Endothelial cell of umbilical vein (primary cell): ENCODE results near the gene KRTAP10-6. TPM values are rescaled to one million over a fixed set of nuclear protein-coding genes. Genes with fewer than 3 reads are reported as not detected.

Source experiments
- BruUV-seq: library from RNA; stranded (reverse); fragments of 400-500 nt; replicated peaks from 2 replicates; lab custom pipeline; 2021; lab: Mats Ljungman, UMichigan
- CTCF ChIA-PET: fragments of 300-600, 350-600 bp; sonication (Branson Sonifier 250); formaldehyde crosslinking; loops from one replicate; lab custom pipeline; 2021; ENCODE audit warnings: antibody characterized with exemption, inconsistent platforms; lab: Charles Lee
- POLR2A ChIA-PET: fragments of 300-600, 350-600 bp; sonication (Branson Sonifier 250); formaldehyde crosslinking; loops from one replicate; lab custom pipeline; 2021; ENCODE audit warnings: antibody characterized with exemption, inconsistent platforms; lab: Charles Lee
- DNase-seq: peaks from one replicate; pipeline ENCODE4 v3.0.0-alpha.2; 2011; ENCODE audit warnings: low read depth, low spot score
- FAIRE-seq: peaks from 2 replicates; lab custom pipeline; 2011; peaks lifted over from hg19 to GRCh38; lab: Jason Lieb, UNC
- H2AFZ ChIP-seq: 2 replicates; pipeline ENCODE4 v1.6.0; 2012; ENCODE audit warnings: low read depth, low read length, control low read depth, inconsistent platforms
- H3K27ac ChIP-seq: 2 replicates; pipeline ENCODE4 v1.5.1; 2011; ENCODE audit warnings: low read depth, mild to moderate bottlenecking, control low read depth, low read length, moderate library complexity; ENCODE audit not compliant: insufficient read depth
- H3K27me3 ChIP-seq, 2 experiments: 2 replicates each; pipeline versions ENCODE4 v1.6.0 to v1.6.1; 2011; ENCODE audit warnings: low read length in 2 of 2, mixed read lengths in 1 of 2; ENCODE audit not compliant: control insufficient read depth in 2 of 2, insufficient read depth in 2 of 2
- H3K36me3 ChIP-seq, 2 experiments: 2 replicates in 1 of 2; 3 replicates in 1 of 2; pipeline ENCODE4 v1.5.1; 2011; ENCODE audit warnings: low read length in 2 of 2, mild to moderate bottlenecking in 1 of 2, moderate library complexity in 1 of 2; ENCODE audit not compliant: control insufficient read depth in 2 of 2, insufficient read depth in 2 of 2; ENCODE audit errors: extremely low read depth in 1 of 2
- H3K4me1 ChIP-seq: 3 replicates; pipeline ENCODE4 v1.5.1; 2011; ENCODE audit warnings: mild to moderate bottlenecking, low read length; ENCODE audit not compliant: control insufficient read depth, insufficient read depth; ENCODE audit errors: extremely low read depth
- H3K4me2 ChIP-seq: 2 replicates; pipeline ENCODE4 v1.6.1; 2011; ENCODE audit warnings: low read length, control low read depth, mixed read lengths; ENCODE audit not compliant: insufficient read depth
- H3K4me3 ChIP-seq, 3 experiments: fragments of 200-600 bp in 1 of 3; sonication (generic), shearing (Covaris generic) in 1 of 3; replicated peaks in 1 of 3; 2 replicates each; pipeline ENCODE4 v1.5.1; 2011 to 2016; ENCODE audit warnings: control low read depth in 3 of 3, low read length in 3 of 3, mild to moderate bottlenecking in 2 of 3, inconsistent platforms in 1 of 3, low read depth in 1 of 3, moderate library complexity in 1 of 3; ENCODE audit not compliant: insufficient read depth in 1 of 3
- H3K79me2 ChIP-seq: 2 replicates; pipeline ENCODE4 v1.6.0; 2012; ENCODE audit warnings: low read length, inconsistent platforms; ENCODE audit not compliant: control insufficient read depth, insufficient read depth
- H3K9ac ChIP-seq: replicated peaks from 2 replicates; pipeline ENCODE3; 2011; ENCODE audit warnings: low read length, control low read depth; ENCODE audit not compliant: insufficient read depth; ENCODE audit errors: extremely low read depth
- H3K9me1 ChIP-seq: replicated peaks from 3 replicates; pipeline ENCODE4 v1.6.0; 2011; ENCODE audit warnings: mild to moderate bottlenecking, low read length; ENCODE audit not compliant: control insufficient read depth, insufficient read depth; ENCODE audit errors: extremely low read depth
- H3K9me3 ChIP-seq: replicated peaks from 2 replicates; pipeline ENCODE4 v1.5.1; 2012; ENCODE audit warnings: low read length, inconsistent platforms; ENCODE audit not compliant: control insufficient read depth, insufficient read depth
- H4K20me1 ChIP-seq: replicated peaks from 2 replicates; pipeline ENCODE3; 2011; ENCODE audit warnings: mild to moderate bottlenecking, low read length; ENCODE audit not compliant: control insufficient read depth, insufficient read depth; ENCODE audit errors: extremely low read depth
- EZH2 ChIP-seq: IDR thresholded peaks from 2 replicates; pipeline ENCODE4 v1.6.1; 2012; ENCODE audit warnings: borderline replicate concordance, low read depth, mild to moderate bottlenecking, moderate library complexity, low read length, inconsistent platforms; ENCODE audit not compliant: severe bottlenecking
- FOS ChIP-seq: IDR thresholded peaks from 2 replicates; pipeline ENCODE4 v1.6.1; 2011; ENCODE audit warnings: mild to moderate bottlenecking, low read length, moderate library complexity, borderline replicate concordance; ENCODE audit not compliant: insufficient read depth
- GATA2 ChIP-seq: IDR thresholded peaks from 2 replicates; pipeline ENCODE4 v1.7.0; 2011; ENCODE audit warnings: low read depth, mild to moderate bottlenecking, moderate library complexity, mixed read lengths, low read length; ENCODE audit not compliant: insufficient read length, insufficient read depth
- JUN ChIP-seq: IDR thresholded peaks from 2 replicates; pipeline ENCODE4 v1.6.1; 2011; ENCODE audit warnings: borderline replicate concordance, low read depth; ENCODE audit not compliant: insufficient read length, insufficient read depth
- MYC ChIP-seq: IDR thresholded peaks from one replicate; pipeline ENCODE4 v1.6.1; 2011; ENCODE audit warnings: mild to moderate bottlenecking, low read depth, low read length
- POLR2A ChIP-seq: IDR thresholded peaks from 2 replicates; pipeline ENCODE4 v1.6.1; 2012; ENCODE audit warnings: low read depth, mild to moderate bottlenecking, control low read depth, low read length
- POLR2AphosphoS5 ChIP-seq: IDR thresholded peaks from 2 replicates; pipeline ENCODE4 v1.6.1; 2012; ENCODE audit warnings: low read depth, mild to moderate bottlenecking, control low read depth, low read length, moderate library complexity; ENCODE audit not compliant: insufficient read depth
- dilution Hi-C: fragments of 300-500 bp; cut with MboI; formaldehyde crosslinking; loops from one replicate; pipeline ENCODE4 v1.15.0; 2019; ENCODE audit warnings: low sequenced_read_pairs; ENCODE audit not compliant: extremely low pct_ligation_motif_present
- intact Hi-C: fragments of 100-400 bp; cut with micrococcal nuclease; formaldehyde crosslinking; loops from one replicate; pipeline ENCODE4 v1.10.0; 2022
- polyA plus RNA-seq, 4 experiments: library from polyadenylated mRNA; depleted of rRNA in 3 of 4; stranded (reverse) in 3 of 4; unstranded in 1 of 4; fragments of >200 nt; gene quantifications; 2 replicates each; pipeline versions ENCODE4 v1.2.1 to v1.2.3, GENCODE V29; 2011 to 2012; ENCODE audit warnings: missing spikeins in 1 of 4
- total RNA-seq: library from RNA; stranded (reverse); gene quantifications from 2 replicates; pipeline ENCODE4 v1.2.3, GENCODE V29; 2021
- TF ChIP-seq, protein P1 (sequence below): IDR thresholded peaks from 2 replicates; pipeline ENCODE4 v1.6.1; 2011; ENCODE audit not compliant: insufficient read depth, insufficient read length
- TF ChIP-seq, protein P2 (sequence below), 2 donors: IDR thresholded peaks; 1 replicate in 1 of 2; 2 replicates in 1 of 2; pipeline ENCODE4 v1.5.1; 2011; ENCODE audit warnings: low read length in 2 of 2, mild to moderate bottlenecking in 2 of 2, moderate library complexity in 2 of 2, control low read depth in 1 of 2, inconsistent platforms in 1 of 2, low read depth in 1 of 2; ENCODE audit not compliant: insufficient read depth in 1 of 2; ENCODE audit errors: extremely low read depth in 1 of 2

Gene KRTAP10-6
- total and polyA plus RNA-seq, 2 donors (not counting 3 experiments of a cell fraction or from before 2014, with no cell fraction given), result not detected

DNA sequence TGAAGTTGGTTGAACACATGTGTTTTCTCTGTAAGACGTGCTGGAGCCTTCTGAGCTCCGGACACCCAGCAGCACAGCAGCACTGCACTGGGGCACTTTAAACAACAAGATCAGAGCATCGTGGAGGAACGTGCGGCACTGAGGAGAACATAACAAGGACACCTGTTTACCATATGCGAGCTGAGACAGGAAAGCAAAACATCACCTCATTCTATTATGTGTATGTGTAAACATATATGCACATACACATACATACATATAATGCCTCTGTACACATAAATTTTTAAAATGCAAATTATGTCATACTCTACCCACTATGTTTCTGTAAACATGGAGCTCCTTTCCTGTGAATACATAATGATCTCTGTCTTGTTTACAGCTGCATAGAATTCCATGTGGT is 3.2 kb upstream of the KRTAP10-6 start:
- POLR2A ChIA-PET, result no interaction called here
- CTCF ChIA-PET, result interaction anchor here (1.7 kb wide), 1 partner anchor 198 kb away, joined by 5 read pairs; no protein-coding TSS in a partner anchor
- BruUV-seq, result no TSS peak

DNA sequence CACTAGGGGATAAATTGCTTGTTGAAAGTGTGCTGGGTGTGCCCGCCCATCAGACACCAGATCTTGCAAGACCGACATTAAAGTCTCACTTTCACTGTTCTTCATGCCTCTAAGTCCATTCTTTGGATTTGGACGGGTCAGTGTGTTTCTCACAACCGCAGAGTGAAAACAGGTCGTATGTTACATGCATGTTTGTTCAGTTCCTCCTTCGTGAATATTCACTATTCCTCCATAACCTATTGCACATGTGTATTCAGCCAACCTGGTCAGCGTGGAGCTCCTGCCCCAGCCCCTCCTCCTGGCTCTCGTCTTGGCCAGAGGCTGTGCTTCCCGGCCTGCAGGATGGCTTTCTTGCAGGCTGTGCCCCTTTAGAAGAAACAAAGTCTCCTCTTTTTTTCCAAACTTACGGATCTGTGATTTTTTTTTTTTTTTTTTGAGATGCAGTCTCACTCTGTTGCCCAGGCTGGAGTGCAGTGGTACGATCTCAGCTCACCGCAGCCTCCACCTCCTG is 2.2 kb upstream of the KRTAP10-6 start:
- no peak for DNase-seq
- no peak overlapping the region for H3K4me3 ChIP-seq
- FAIRE-seq, result no peak
- H3K9me1 ChIP-seq, result no peaks in the 10 kb centered on the region
- H4K20me1 ChIP-seq, result no peaks in the 10 kb centered on the region
- no peak for TF ChIP-seq GATA2
- TF ChIP-seq FOS, result no peak
- TF ChIP-seq, protein P1, sequence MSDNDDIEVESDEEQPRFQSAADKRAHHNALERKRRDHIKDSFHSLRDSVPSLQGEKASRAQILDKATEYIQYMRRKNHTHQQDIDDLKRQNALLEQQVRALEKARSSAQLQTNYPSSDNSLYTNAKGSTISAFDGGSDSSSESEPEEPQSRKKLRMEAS, result no peak
- TF ChIP-seq EZH2, result no peak
- no peak for TF ChIP-seq MYC
- TF ChIP-seq POLR2AphosphoS5, result no peak
- no peak for TF ChIP-seq JUN
- TF ChIP-seq POLR2A, result no peak
- TF ChIP-seq, protein P2, sequence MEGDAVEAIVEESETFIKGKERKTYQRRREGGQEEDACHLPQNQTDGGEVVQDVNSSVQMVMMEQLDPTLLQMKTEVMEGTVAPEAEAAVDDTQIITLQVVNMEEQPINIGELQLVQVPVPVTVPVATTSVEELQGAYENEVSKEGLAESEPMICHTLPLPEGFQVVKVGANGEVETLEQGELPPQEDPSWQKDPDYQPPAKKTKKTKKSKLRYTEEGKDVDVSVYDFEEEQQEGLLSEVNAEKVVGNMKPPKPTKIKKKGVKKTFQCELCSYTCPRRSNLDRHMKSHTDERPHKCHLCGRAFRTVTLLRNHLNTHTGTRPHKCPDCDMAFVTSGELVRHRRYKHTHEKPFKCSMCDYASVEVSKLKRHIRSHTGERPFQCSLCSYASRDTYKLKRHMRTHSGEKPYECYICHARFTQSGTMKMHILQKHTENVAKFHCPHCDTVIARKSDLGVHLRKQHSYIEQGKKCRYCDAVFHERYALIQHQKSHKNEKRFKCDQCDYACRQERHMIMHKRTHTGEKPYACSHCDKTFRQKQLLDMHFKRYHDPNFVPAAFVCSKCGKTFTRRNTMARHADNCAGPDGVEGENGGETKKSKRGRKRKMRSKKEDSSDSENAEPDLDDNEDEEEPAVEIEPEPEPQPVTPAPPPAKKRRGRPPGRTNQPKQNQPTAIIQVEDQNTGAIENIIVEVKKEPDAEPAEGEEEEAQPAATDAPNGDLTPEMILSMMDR (IDR thresholded peaks at IDR 0.05; ENCODE audit: extremely low read depth in 1 of 2, insufficient read depth in 1 of 2, low read depth in 1 of 2, low read length in 2 of 2), result no peak
- CTCF ChIA-PET, result interaction anchor here (1.7 kb wide), 1 partner anchor 199 kb away, joined by 5 read pairs; no protein-coding TSS in a partner anchor
- POLR2A ChIA-PET, result no interaction called here
- intact Hi-C loops, result no loop called here
- dilution Hi-C loops, result no loop called here
- BruUV-seq, result no TSS peak
- H3K4me1 ChIP-seq, result no peaks in the 10 kb centered on the region
- no peaks in the 10 kb centered on the region for H3K36me3 ChIP-seq
- no peaks in the 10 kb centered on the region for H3K79me2 ChIP-seq
- H3K27ac ChIP-seq, result no peak overlapping the region
- no peak overlapping the region for H3K4me2 ChIP-seq
- H3K9ac ChIP-seq, result no peak overlapping the region
- H2AFZ ChIP-seq, result no peak overlapping the region
- peaks cover 0 to 2% of the 10 kb centered on the region in 2 experiments for H3K27me3 ChIP-seq
- no peaks in the 10 kb centered on the region for H3K9me3 ChIP-seq

More for the DNA sequence above, 3.2 kb upstream of the KRTAP10-6 start:
- no peaks in the 10 kb centered on the region for H3K36me3 ChIP-seq
- H3K9me3 ChIP-seq, result no peaks in the 10 kb centered on the region
- no peak overlapping the region for H3K4me2 ChIP-seq
- no peak for FAIRE-seq
- TF ChIP-seq EZH2 (no peak), FOS (no peak)
- TF ChIP-seq, protein P1, result no peak
- no peaks in the 10 kb centered on the region for H3K9me1 ChIP-seq
- no peak overlapping the region for H3K27ac ChIP-seq
- H3K4me3 ChIP-seq, result no peak overlapping the region
- no peak overlapping the region for H3K9ac ChIP-seq
- no peaks in the 10 kb centered on the region for H3K79me2 ChIP-seq
- no peaks in the 10 kb centered on the region for H3K4me1 ChIP-seq
- H2AFZ ChIP-seq, result no peak overlapping the region
- no peak for DNase-seq
- dilution Hi-C loops (no loop called here), intact Hi-C loops (no loop called here)
- H4K20me1 ChIP-seq, result no peaks in the 10 kb centered on the region
- peaks cover 0 to 2% of the 10 kb centered on the region in 2 experiments for H3K27me3 ChIP-seq
